Measurements from ENCODE around the gene CHST12. TPM values are rescaled to one million over a fixed set of nuclear protein-coding genes. Genes with fewer than 3 reads are reported as not detected.
A peak's percentile ranks its signal among the peaks of the same experiment; 100 is the strongest.

The CHST12 gene
- total RNA-seq, 3 donors from 2014 or later = 6.2 to 15.0 (median 7.2) TPM

GRCh38 chr7:2355705-2356008 lies 47.8 kb upstream of the CHST12 start:
- intact Hi-C loops (cut with DNase I; ENCODE audit: low total_unique reads) = no loop called here

DNA sequence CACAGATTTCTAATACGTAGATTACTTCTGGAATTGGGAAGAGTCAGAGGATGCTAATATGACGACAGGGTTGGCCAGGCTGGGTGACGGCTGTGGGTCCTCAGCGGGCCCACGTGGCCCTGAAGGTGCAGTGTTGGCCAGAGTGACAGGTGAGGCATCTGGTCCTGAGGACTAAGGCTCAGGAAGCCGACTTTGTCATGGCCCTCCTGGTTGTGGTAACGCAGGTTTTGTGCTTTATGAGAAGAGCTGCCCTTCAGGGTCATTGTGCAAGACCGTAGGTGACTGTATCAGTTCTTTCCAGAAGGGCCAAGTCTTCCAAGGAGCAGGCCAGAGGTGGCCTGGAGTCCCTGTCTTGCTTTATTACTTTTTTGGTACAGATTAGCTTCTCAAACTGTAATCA lies 46.2 kb upstream of the CHST12 start:
- no peaks in the 10 kb centered on the region for H3K36me3 ChIP-seq
- TF ChIP-seq, protein P1, sequence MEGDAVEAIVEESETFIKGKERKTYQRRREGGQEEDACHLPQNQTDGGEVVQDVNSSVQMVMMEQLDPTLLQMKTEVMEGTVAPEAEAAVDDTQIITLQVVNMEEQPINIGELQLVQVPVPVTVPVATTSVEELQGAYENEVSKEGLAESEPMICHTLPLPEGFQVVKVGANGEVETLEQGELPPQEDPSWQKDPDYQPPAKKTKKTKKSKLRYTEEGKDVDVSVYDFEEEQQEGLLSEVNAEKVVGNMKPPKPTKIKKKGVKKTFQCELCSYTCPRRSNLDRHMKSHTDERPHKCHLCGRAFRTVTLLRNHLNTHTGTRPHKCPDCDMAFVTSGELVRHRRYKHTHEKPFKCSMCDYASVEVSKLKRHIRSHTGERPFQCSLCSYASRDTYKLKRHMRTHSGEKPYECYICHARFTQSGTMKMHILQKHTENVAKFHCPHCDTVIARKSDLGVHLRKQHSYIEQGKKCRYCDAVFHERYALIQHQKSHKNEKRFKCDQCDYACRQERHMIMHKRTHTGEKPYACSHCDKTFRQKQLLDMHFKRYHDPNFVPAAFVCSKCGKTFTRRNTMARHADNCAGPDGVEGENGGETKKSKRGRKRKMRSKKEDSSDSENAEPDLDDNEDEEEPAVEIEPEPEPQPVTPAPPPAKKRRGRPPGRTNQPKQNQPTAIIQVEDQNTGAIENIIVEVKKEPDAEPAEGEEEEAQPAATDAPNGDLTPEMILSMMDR (IDR thresholded peaks at IDR 0.05) = no peak
- H3K9me3 ChIP-seq = no peaks in the 10 kb centered on the region
- H3K27me3 ChIP-seq = no peaks in the 10 kb centered on the region
- H3K4me3 ChIP-seq = peak overlapping the region in 1 of 3 donors; percentile 35
- H3K27ac ChIP-seq = no peak overlapping the region
- H3K4me1 ChIP-seq = peaks cover 5 to 12% of the 10 kb centered on the region in 2 donors
- intact Hi-C loops (cut with DNase I; ENCODE audit: low total_unique reads) = no loop called here
- DNase-seq (ENCODE audit: low spot score in 2 of 2) = no peak

More at GRCh38 chr7:2355705-2356008, 47.8 kb upstream of the CHST12 start:
- H3K4me1 ChIP-seq = peaks cover 5 to 12% of the 10 kb centered on the region in 2 donors
- no peaks in the 10 kb centered on the region for H3K36me3 ChIP-seq
- peak overlapping the region; percentile 100 for H3K27ac ChIP-seq
- H3K4me3 ChIP-seq = peak overlapping the region; percentile 91 to 99 (median 99)
- no peaks in the 10 kb centered on the region for H3K9me3 ChIP-seq
- DNase-seq (ENCODE audit: low spot score in 2 of 2) = no peak
- no peaks in the 10 kb centered on the region for H3K27me3 ChIP-seq
- TF ChIP-seq POLR2AphosphoS5 (IDR thresholded peaks at IDR 0.05) (no peak), POLR2A (IDR thresholded peaks at IDR 0.05) (no peak)
- TF ChIP-seq, protein P1 (IDR thresholded peaks at IDR 0.05) = no peak

DNA sequence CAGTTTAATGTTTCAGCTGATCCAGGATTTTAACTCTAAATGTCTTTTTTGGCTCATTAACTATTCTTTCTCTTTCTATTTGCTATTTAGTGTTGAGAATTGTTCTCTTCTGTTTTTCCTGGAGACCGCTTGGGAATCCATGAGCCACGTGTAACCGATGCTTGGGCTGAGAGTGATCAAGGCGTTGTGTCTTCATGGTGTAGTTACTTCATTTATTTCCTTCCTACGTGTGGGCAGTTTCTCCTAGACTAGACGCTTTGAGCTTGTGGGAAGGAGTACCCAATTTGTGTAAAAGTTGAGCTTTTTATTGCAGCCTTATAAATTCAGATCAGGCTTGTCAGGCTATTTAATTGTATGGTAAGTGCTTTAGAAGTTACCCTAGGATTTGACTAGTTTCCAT lies 45.8 kb upstream of the CHST12 start:
- no peak for TF ChIP-seq POLR2AphosphoS5 (IDR thresholded peaks at IDR 0.05)
- TF ChIP-seq POLR2A (IDR thresholded peaks at IDR 0.05) = no peak
- TF ChIP-seq, protein P1 (IDR thresholded peaks at IDR 0.05) = no peak
- H3K27me3 ChIP-seq = no peaks in the 10 kb centered on the region
- H3K4me1 ChIP-seq = peaks cover 5 to 12% of the 10 kb centered on the region in 2 donors
- no peak overlapping the region for H3K27ac ChIP-seq
- H3K36me3 ChIP-seq = no peaks in the 10 kb centered on the region
- DNase-seq (ENCODE audit: low spot score in 2 of 2) = no peak
- intact Hi-C loops (cut with DNase I; ENCODE audit: low total_unique reads) = no loop called here
- no peaks in the 10 kb centered on the region for H3K9me3 ChIP-seq
- H3K4me3 ChIP-seq = no peak overlapping the region

- TF ChIP-seq, protein P1 (IDR thresholded peaks at IDR 0.05) = no peak
- TF ChIP-seq POLR2A (IDR thresholded peaks at IDR 0.05) (no peak), POLR2AphosphoS5 (IDR thresholded peaks at IDR 0.05) (no peak)
- H3K4me3 ChIP-seq = no peak overlapping the region
- intact Hi-C loops (cut with DNase I; ENCODE audit: low total_unique reads) = loop anchor here (2.0 kb wide), 1 partner anchor 70 kb away; no protein-coding TSS in a partner anchor
- DNase-seq (ENCODE audit: low spot score in 2 of 2) = no peak
- peaks cover 5 to 12% of the 10 kb centered on the region in 2 donors for H3K4me1 ChIP-seq
- H3K9me3 ChIP-seq = no peaks in the 10 kb centered on the region
- peak overlapping the region in 1 of 2 donors; percentile 21 for H3K27ac ChIP-seq
- no peaks in the 10 kb centered on the region for H3K36me3 ChIP-seq
- H3K27me3 ChIP-seq = no peaks in the 10 kb centered on the region
These were observed 44.4 kb upstream of the CHST12 start for GRCh38 chr7:2358968-2359527.

GRCh38 chr7:2359610-2360009 lies 43.8 kb upstream of the CHST12 start:
- H3K4me1 ChIP-seq = peaks cover 5 to 12% of the 10 kb centered on the region in 2 donors
- no peaks in the 10 kb centered on the region for H3K27me3 ChIP-seq
- intact Hi-C loops (cut with DNase I; ENCODE audit: low total_unique reads) = loop anchor here (2.0 kb wide), 1 partner anchor 69 kb away; no protein-coding TSS in a partner anchor
- no peak overlapping the region for H3K4me3 ChIP-seq
- DNase-seq (ENCODE audit: low spot score in 2 of 2) = no peak
- no peaks in the 10 kb centered on the region for H3K36me3 ChIP-seq
- TF ChIP-seq, protein P1 (IDR thresholded peaks at IDR 0.05) = no peak
- TF ChIP-seq POLR2AphosphoS5 (IDR thresholded peaks at IDR 0.05) (no peak), POLR2A (IDR thresholded peaks at IDR 0.05) (no peak)
- no peak overlapping the region for H3K27ac ChIP-seq
- no peaks in the 10 kb centered on the region for H3K9me3 ChIP-seq
